KOPT-K1 (cell line): ENCODE results near the gene SEMA4B.
"Not testable (repeated sequence)": the region's sequence is repeated elsewhere in the genome, so short reads cannot be mapped to it uniquely, and the experiment has no call there.

Source experiments
- H3K27ac ChIP-seq: fragments of 200-600 bp; sonication (generic); 2 replicates; pipeline ENCODE4 v1.5.1; 2016; ENCODE audit warnings: antibody characterized with exemption, mild to moderate bottlenecking, low read depth, low read length; ENCODE audit not compliant: poor library complexity, severe bottlenecking
- H3K36me3 ChIP-seq: fragments of 200-600 bp; sonication (generic); 2 replicates; pipeline ENCODE4 v1.5.1; 2017; ENCODE audit warnings: antibody characterized with exemption, mild to moderate bottlenecking, low read length, moderate library complexity; ENCODE audit not compliant: insufficient read depth
- H3K9me3 ChIP-seq: fragments of 200-600 bp; sonication (generic); 2 replicates; pipeline ENCODE4 v1.5.1; 2017; ENCODE audit warnings: antibody characterized with exemption, low read length, mild to moderate bottlenecking; ENCODE audit not compliant: insufficient read depth, poor library complexity, severe bottlenecking

The SEMA4B gene

DNA sequence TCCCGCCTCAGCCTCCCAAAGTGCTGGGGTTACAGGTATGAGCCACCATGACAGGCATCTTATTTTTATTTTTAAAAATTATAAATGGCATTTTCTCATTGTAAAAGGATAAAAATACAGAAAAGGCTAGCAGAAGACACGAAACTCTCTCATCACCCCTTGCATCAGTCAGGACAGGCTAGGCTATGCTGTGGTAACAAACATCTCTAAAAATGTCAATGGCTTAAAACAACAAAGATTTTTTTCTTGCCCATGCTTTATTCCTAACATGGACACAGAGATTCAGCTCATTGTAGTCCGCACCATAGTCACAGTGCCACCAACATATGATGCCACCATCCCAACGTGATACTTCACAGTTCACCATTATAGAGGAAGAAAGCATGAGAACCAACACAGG, 34.0 kb upstream of the SEMA4B start:
- Histone ChIP-seq H3K27ac (no peak overlapping the region), H3K36me3 (no peaks in the 10 kb centered on the region)

DNA sequence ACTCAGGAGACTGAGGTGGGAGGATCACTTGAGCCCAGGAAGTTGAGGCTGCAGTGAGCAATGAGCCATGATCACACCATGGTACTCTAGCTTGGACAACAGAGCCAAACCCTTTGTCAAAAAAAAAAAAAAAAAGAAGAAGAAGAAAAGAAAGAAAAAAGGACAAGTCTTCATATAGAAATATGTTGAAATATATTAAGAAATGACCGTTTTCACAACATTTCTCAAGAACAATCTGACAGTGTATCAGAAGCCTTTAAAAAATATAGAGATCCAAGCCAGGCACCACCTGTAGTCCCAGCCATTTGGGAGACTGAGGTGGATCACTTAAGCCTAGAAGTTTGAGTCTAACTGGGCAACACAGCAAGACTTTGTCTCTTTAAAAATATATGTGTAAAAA, 29.5 kb upstream of the SEMA4B start:
- H3K27ac ChIP-seq: no peak overlapping the region
- no peaks in the 10 kb centered on the region for H3K9me3 ChIP-seq
- no peaks in the 10 kb centered on the region for H3K36me3 ChIP-seq

More for the DNA sequence above, 34.0 kb upstream of the SEMA4B start:
- no peaks in the 10 kb centered on the region for H3K9me3 ChIP-seq

DNA sequence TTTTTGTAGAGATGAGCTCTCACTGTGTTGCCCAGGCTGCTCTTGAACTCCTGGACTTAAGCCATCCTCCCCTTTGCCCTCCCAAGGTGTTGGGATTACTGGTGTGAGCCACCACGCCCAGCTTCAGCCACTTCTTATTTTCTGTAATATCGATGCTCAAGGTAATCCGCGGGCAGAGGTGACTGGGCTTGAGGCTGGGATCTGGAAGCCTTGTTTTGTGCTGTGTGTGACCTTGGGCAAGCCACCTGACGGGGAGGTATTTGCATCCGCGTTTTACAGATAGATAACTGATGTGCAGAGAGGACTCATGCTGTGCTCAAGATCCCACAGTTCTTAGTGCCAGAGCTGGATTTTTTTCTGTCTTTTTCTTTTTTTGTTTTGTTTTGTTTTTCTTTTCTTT, 27.8 kb upstream of the SEMA4B start:
- Histone ChIP-seq H3K36me3 (no peaks in the 10 kb centered on the region), H3K9me3 (no peaks in the 10 kb centered on the region), H3K27ac (no peak overlapping the region)

DNA sequence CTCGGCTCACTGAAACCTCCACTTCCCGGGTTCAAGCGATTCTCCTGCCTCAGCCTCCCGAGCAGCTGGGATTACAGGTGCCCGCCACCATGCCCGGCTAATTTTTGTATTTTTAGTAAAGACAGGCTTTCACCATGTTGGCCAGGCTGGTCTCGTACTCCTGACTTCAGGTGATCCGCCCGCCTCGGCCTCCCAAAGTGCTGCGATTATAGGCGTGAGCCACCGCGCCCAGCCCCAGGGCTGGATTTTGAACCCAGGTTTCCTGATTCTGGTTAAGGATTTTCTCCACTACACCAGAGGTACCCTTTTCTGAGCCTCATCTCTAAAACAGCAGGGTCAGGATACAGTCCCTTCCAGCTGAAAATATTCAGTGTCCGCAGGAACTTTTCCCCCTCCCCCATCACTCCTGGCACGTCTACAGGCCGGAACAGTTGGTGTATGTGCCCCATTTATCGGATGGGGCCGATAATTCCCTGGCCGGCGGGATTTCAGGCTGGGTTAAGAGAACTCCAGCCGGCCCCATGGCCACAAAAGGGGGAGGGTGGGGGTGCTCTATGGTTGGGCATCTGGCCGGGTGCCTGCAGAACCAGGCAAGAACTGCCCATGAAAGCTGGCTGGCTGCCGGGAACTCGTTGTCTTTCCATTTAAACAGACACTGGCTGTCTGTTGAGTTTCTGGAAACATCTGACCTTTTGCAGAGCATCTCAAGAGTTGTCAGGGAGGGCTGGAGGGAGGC, 26.8 kb upstream of the SEMA4B start:
- H3K27ac ChIP-seq: no peak overlapping the region
- H3K9me3 ChIP-seq: no peaks in the 10 kb centered on the region
- no peaks in the 10 kb centered on the region for H3K36me3 ChIP-seq

DNA sequence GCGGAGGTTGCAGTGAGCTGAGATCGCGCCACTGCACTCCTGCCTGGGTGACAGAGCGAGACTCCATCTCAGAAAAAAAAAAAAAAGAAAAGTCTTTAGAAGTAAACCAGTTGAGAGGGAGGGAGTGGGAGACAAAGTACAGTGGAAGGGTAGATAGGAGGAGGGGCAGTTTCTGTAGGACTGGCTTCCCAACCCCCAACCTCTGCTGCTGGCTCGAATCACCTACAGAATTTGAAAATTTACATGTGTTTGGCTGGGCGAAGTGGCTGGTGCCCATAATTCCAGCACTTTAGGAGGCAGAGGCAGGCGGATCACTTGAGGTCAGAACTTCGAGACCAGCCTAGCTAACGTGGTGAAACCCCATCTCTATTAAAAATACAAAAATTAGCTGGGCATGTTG, 24.1 kb upstream of the SEMA4B start:
- Histone ChIP-seq H3K27ac (no peak overlapping the region), H3K9me3 (no peaks in the 10 kb centered on the region), H3K36me3 (no peaks in the 10 kb centered on the region)

DNA sequence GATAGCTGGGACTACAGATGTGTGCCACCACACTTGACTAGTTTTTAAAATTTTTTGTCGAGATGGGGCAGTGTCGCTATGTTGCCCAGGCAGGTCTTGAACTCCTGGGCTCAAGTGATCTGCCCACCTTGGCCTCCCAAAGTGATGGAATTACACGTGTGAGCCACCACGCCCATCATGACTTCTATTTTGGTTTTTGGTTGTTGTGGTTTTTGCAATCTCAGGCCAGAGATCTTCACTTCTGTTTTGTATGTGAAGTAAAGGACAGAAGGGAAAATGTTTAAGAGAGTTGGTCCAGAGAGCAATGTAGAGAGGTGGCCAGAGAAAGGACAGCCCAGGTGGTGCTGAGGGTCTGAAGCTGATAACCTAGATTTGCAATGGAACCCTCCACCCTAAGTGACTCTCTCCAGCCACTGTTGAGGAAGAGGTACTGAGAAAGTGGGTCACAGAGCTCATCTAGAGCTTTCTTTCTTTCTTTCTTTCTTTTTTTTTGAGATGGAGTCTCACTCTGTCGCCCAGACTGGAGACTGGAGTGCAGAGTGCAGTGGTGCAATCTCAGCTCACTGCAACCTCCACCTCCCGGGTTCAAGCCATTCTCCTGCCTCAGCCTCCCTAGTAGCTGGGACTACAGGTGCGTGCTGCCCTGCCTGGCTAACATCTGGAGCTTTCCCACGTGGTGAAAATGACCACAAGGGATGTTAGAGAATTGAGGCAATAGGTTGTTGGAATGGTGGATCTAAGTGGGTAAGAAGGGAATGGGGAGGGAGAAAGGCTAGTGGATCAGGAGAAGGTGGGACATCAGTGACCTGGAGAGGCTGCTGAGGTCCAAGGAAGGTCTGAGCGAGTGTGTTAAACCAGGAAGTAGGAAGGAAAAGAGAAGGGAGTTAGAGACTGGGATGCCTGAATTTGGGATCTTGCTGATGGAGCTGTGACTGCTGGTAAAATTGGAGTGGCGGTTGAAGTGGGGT, 22.4 kb upstream of the SEMA4B start:
- Histone ChIP-seq H3K27ac (no peak overlapping the region), H3K9me3 (no peaks in the 10 kb centered on the region), H3K36me3 (no peaks in the 10 kb centered on the region)

DNA sequence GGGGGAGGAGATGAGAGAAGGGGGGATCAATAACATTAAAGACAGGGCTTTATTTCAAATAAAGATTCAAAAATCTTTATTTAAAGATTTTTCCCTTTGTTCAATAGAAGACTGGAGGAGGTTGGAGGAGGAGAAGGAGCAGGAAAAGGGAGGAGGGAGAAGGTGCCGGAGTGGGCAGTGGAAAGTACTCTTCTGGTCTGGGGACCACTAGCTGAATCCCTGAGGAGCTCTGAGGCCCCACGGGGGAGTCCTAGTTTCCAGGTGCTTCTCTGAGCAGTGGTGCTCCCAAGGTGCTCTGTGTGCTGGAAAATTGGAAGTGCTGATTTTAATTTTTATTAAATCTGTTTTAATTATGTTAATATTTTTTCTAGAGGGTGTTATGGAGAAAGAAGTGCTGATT, 19.4 kb upstream of the SEMA4B start:
- H3K36me3 ChIP-seq: no peaks in the 10 kb centered on the region
- no peak overlapping the region for H3K27ac ChIP-seq
- H3K9me3 ChIP-seq: no peaks in the 10 kb centered on the region

DNA sequence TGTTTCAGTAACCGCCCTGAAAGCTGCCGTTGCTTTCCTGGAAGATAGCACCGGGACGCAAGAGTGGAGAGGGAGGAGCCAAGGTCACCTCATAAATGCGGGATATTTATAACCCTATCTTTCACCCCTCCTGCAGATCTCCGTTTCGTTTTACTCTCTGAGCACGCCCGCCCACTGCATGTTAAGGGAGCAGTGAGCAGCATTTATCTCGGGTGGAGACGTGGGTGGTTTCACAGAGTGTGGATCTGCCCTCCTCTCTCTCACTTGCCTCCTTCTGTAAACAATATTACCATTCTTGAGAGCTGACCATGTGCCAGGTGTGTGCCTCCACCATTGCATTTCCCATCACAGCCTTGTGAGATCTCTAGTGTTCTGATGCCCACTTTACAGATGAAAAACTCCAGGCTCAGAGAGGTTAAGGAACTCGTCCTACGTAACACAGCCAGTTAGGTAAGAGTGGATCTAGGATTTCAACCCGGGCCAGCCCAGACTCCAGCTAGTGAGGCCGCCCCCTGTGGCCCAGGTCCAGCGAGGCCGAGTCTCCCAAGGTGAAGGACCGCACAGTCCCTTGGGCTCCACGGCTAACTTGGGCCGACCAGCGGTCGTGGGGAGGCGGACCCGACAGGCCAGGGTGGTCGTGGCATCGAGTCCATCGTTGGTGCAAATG, 16.9 kb upstream of the SEMA4B start:
- H3K27ac ChIP-seq: no peak overlapping the region
- no peaks in the 10 kb centered on the region for H3K36me3 ChIP-seq
- H3K9me3 ChIP-seq: no peaks in the 10 kb centered on the region

DNA sequence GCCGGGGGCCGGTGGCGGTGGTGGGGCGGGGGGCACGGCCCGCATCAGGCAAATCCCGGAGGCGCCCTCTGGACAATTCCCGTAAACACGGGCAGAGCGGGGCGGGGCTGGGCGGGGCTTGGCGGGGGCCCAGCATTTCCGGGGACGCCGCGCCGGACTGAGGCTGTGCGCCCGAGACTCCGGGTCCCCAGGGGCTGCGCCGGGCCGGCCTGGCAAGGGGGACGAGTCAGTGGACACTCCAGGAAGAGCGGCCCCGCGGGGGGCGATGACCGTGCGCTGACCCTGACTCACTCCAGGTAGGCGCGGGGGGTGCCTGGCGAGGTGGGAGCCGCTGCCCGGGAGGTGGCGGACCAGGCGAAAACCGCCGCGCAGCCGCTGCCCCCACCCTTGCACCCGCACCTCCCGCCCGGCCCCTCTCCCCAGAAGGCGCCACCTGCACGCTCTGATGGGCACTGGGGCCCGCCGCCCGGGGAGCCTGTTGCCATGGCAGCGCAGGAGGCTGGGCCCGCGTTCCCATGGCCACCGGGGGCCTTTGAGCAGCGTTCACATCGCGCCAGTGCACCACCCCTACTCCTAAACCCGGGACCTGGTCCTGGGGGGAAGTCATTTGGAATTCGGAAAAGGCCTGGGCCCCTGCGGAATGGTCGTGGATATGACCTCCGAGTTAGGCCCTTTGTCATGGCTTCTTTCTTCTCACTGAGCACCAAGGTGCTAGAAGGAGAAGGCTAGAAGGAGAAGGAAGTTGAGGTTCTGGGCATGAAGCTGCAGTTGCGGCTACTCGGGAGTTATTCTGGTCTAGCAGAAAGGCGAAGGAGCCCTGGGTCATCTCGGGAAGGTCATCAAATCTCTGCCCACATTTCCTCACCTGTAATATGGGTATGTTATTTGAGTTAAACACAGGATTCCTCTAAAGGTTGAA, 16.1 kb upstream of the SEMA4B start:
- Histone ChIP-seq H3K9me3 (no peaks in the 10 kb centered on the region), H3K27ac (no peak overlapping the region), H3K36me3 (no peaks in the 10 kb centered on the region)

DNA sequence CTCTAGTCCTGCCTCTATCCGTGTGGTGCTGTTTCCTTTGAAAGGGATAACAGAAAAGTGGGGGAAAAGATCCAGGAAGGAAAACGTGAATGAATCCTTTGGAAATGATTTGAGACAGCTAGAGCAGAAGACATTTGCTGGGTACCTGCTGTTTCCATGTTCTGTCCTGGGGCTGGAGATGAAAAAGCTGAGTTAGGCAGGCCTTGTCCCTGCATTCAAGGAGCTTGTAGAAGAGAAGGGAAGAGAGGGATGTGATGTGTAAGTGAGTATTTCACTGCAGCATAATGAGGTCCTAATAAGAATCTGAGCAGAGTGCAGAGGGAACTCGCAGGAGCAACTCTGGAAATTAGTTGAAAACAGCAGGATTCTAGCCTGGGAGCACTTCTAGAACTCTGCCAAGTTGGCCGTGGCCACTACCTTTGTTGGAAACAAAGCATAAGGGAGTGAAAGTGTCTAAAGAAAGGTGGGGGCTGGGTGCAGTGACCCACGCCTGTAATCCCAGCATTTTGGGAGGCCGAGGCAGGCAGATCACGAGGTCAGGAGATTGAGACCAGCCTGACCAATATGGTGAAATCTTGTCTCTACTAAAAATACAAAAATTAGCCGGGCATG, 13.8 kb upstream of the SEMA4B start:
- Histone ChIP-seq H3K36me3 (no peaks in the 10 kb centered on the region), H3K27ac (no peak overlapping the region), H3K9me3 (no peaks in the 10 kb centered on the region)

DNA sequence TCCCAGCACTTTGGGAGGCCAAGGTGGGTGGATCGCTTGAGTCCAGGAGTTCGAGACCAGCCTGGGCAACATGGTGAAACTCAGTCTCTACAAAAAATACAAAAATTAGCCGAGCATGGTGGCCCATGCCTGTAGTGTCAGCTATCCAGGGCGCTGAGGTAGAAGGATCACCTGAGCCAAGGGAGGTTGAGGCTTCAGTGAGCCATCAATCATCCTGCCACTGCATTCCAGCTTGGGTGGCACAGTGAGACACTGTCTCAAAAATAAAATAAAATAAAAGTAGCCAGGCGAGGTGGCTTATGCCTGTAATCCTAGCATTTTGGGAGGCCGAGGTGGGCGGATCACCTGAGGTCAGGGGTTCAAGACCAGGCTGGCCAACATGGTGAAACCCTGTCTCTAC, 13.1 kb upstream of the SEMA4B start:
- not testable (repeated sequence) for H3K9me3 ChIP-seq, H3K27ac ChIP-seq, H3K36me3 ChIP-seq

DNA sequence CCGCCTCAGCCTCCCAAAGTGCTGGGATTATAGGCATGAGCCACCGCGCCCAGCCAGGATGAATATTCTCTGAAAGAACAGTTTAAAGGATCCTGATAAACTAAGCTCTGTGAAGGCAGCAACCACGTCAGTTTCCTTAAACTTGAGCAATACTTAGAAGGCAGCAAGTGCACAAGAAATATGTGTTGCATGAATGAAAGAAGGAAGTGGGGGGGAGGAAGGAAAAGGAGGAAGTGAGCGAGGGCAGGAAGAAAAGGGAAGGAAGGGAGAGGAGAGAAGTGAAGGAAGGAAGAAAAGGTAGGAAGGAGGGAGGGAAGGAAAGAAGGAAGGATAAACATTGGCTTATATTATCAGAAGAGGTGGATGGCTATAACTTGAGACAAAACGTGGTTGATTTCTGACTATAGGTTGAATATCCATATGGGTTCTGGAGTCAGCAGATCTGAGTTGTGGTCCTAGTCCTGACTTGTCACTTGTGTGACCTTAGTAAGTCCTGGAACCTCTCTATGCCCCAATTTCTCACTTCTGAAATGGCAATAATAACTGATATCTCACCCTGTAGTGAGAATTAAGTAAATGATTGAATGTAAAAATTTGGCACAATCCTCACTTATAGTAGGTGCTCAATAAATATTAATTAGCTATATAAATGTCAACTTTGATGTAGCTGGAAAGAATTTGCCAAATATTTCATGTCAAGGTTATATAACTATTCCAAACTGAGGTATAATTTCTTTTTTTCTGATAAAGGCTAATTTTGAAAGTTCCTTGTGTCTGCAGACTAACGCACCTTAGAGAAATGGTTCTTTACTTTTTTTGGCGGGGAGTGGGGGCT, 12.0 kb upstream of the SEMA4B start:
- Histone ChIP-seq H3K27ac (no peak overlapping the region), H3K36me3 (no peaks in the 10 kb centered on the region), H3K9me3 (no peaks in the 10 kb centered on the region)

DNA sequence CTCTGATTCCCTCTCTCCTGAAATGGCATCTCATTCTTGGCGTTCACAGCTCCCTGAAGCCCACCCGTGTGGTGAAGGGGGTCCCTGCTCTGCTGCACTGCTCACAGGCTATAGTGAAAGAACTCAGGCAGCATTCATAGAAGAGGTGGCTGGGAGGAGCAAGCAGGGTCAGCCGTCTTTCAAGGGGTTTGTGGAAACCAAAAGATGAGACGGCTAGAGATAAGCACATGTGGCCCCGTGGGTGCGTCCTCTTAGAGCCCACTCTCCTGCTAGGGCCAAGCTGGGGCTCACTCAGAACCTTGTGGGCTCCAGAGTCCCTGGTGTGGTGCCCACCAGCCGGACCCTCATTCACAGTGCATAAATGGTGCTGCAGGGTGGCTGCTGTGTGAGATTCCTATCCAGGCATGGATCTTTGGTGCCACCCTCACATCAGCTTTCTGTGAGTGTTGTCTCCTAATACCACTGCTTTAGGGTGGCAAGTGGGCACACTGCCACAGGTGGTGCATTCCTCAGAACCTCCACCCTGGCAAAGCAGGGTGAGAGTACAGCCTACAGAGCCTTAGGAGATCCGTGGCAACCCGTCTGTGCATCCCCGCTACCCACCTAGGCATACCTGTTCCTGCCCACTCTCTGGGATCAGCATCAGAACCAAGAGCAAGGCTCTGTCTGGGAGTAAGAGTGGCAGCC, 11.2 kb upstream of the SEMA4B start:
- H3K9me3 ChIP-seq: no peaks in the 10 kb centered on the region
- no peaks in the 10 kb centered on the region for H3K36me3 ChIP-seq
- peak overlapping the region; percentile 43 for H3K27ac ChIP-seq
